K562 (cell line): ENCODE measurements around the gene RNASEH2C.
A peak's percentile ranks its signal among the peaks of the same experiment; 100 is the strongest.

Source experiments
- EZH2 ChIP-seq: IDR thresholded peaks from 2 replicates; pipeline ENCODE4 v1.6.1; 2012; ENCODE audit warnings: low read depth, mild to moderate bottlenecking, inconsistent platforms, low read length, borderline replicate concordance
- FOXM1 ChIP-seq, 2 experiments: fragments of 450-650 bp in 1 of 2; sonication (generic) in 1 of 2; formaldehyde crosslinking in 1 of 2; IDR thresholded peaks; 2 replicates each; pipeline versions ENCODE4 v1.6.1 to v1.9.0; 2017 to 2022; ENCODE audit warnings: low read depth in 2 of 2, mild to moderate bottlenecking in 2 of 2, missing genetic modification reagents in 1 of 2, moderate library complexity in 1 of 2
- HDAC2 ChIP-seq: fragments of 450-650 bp; IDR thresholded peaks from 2 replicates; pipeline ENCODE4 v1.6.1; 2016; ENCODE audit warnings: mild to moderate bottlenecking
- TBP ChIP-seq: optimal IDR thresholded peaks from 2 replicates; pipeline ENCODE3; 2011; ENCODE audit warnings: low read depth, low read length, improper control_type of control experiment
- ZNF24 ChIP-seq: fragments of 450-650 bp; IDR thresholded peaks from 2 replicates; pipeline ENCODE4 v1.6.1; 2016
- TF ChIP-seq, protein P1 (sequence below), 3 experiments: IDR thresholded peaks in 2 of 3; conservative IDR thresholded peaks in 1 of 3; 2 replicates each; pipeline ENCODE4 v1.5.1; 2011 to 2012; ENCODE audit warnings: low read length in 3 of 3, mild to moderate bottlenecking in 3 of 3, control low read depth in 2 of 3, improper control_type of control experiment in 1 of 3, inconsistent platforms in 1 of 3, low read depth in 1 of 3, mixed read lengths in 1 of 3, moderate library complexity in 1 of 3; ENCODE audit not compliant: insufficient read depth in 2 of 3

GRCh38 chr11:65711785-65712632, 8.6 kb downstream of the RNASEH2C start, which contains the start of gene KAT5:
- peak; percentile 91 for TF ChIP-seq TBP
- peak; percentile 98 for TF ChIP-seq HDAC2
- no peak for TF ChIP-seq EZH2
- TF ChIP-seq FOXM1 (IDR thresholded peaks at IDR 0.05; ENCODE audit: low read depth): no peak; the same call in 1 of the 2 replicates
- TF ChIP-seq FOXM1 (CRISPR knock-in tag; IDR thresholded peaks at IDR 0.05; ENCODE audit: low read depth): no peak; the same call in 1 of the 2 replicates
- TF ChIP-seq, protein P1, sequence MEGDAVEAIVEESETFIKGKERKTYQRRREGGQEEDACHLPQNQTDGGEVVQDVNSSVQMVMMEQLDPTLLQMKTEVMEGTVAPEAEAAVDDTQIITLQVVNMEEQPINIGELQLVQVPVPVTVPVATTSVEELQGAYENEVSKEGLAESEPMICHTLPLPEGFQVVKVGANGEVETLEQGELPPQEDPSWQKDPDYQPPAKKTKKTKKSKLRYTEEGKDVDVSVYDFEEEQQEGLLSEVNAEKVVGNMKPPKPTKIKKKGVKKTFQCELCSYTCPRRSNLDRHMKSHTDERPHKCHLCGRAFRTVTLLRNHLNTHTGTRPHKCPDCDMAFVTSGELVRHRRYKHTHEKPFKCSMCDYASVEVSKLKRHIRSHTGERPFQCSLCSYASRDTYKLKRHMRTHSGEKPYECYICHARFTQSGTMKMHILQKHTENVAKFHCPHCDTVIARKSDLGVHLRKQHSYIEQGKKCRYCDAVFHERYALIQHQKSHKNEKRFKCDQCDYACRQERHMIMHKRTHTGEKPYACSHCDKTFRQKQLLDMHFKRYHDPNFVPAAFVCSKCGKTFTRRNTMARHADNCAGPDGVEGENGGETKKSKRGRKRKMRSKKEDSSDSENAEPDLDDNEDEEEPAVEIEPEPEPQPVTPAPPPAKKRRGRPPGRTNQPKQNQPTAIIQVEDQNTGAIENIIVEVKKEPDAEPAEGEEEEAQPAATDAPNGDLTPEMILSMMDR (IDR thresholded peaks at IDR 0.05 in 2 of 3, conservative IDR thresholded peaks at IDR 0.05 in 1 of 3; ENCODE audit: insufficient read depth in 2 of 3, low read depth in 1 of 3, low read length in 3 of 3): peak; percentile 97 to 99 (median 98)
- no peak for TF ChIP-seq ZNF24
